ENCODE data around the gene OR4N2. TPM values are rescaled to one million over a fixed set of nuclear protein-coding genes. Genes with fewer than 3 reads are reported as not detected.
"Not testable (repeated sequence)": the region's sequence is repeated elsewhere in the genome, so short reads cannot be mapped to it uniquely, and the experiment has no call there.

OR4N2 gene
- total RNA-seq, 2 experiments from 2014 or later: not detected

DNA sequence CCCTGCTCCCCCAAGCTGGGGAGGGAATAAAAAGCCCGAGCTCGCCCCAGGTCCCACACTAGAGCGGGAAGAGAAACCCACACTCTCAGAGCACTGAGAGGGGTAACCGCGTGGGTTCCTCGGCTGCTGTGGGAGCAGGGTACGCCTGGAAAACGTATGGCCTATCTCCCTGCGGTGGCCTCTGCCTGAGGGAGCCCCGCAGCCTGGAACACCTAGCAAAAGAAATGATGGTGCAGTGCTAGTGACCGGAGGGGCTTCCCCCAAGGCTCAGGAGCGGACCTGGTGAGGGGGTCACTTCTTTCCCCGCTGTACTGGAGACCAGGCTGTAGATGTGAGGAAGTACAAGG, 2.5 kb upstream of the OR4N2 start:
- H3K4me3 ChIP-seq (ENCODE audit: low read depth, low read length, poor library complexity, severe bottlenecking): no peak overlapping the region
- no peaks in the 10 kb centered on the region for H4K20me1 ChIP-seq (ENCODE audit: insufficient read depth, low read length)
- no peak overlapping the region for H3K27ac ChIP-seq (ENCODE audit: low read depth, low read length, poor library complexity, severe bottlenecking)
- ChIA-PET CTCF (ENCODE audit: unreplicated experiment) (no interaction called here), POLR2A (no interaction called here)
- H3K9me3 ChIP-seq (ENCODE audit: low read length): peaks cover 25% of the 10 kb centered on the region; the same call in 1 of the 2 replicates
- DNase-seq (ENCODE audit: low spot score): no peak
- H3K79me2 ChIP-seq (ENCODE audit: insufficient read depth, low read depth, low read length): no peaks in the 10 kb centered on the region
- H3K36me3 ChIP-seq (ENCODE audit: insufficient read depth, low read length): no peaks in the 10 kb centered on the region
- TF ChIP-seq CTCF (conservative IDR thresholded peaks at IDR 0.05; ENCODE audit: low read length): no peak
- no peak for TF ChIP-seq EZH2phosphoT487 (IDR thresholded peaks at IDR 0.05; ENCODE audit: borderline replicate concordance, low read depth, low read length)
- H2AFZ ChIP-seq (ENCODE audit: low read length): no peak overlapping the region
- H3K4me2 ChIP-seq (ENCODE audit: low read length): no peak overlapping the region
- no peaks in the 10 kb centered on the region for H3K4me1 ChIP-seq (ENCODE audit: insufficient read depth, low read length, poor library complexity, severe bottlenecking)
- intact Hi-C loops (cut with micrococcal nuclease; ENCODE audit: unreplicated experiment): no loop called here
- H3K9me2 ChIP-seq (ENCODE audit: insufficient read depth, low read length): no peaks in the 10 kb centered on the region
- no TSS peak for BruUV-seq (replicated peaks)

GRCh38 chr14:19813171-19813920, 9.8 kb downstream of the OR4N2 start:
- intact Hi-C loops (cut with micrococcal nuclease; ENCODE audit: unreplicated experiment); H3K4me2 ChIP-seq (ENCODE audit: low read length); H3K4me3 ChIP-seq (ENCODE audit: low read depth, low read length, poor library complexity, severe bottlenecking); H4K20me1 ChIP-seq (ENCODE audit: insufficient read depth, low read length); H3K4me1 ChIP-seq (ENCODE audit: insufficient read depth, low read length, poor library complexity, severe bottlenecking); BruUV-seq (replicated peaks); POLR2A ChIA-PET; H3K9me3 ChIP-seq (ENCODE audit: low read length); H2AFZ ChIP-seq (ENCODE audit: low read length); H3K36me3 ChIP-seq (ENCODE audit: insufficient read depth, low read length); H3K9me2 ChIP-seq (ENCODE audit: insufficient read depth, low read length); H3K79me2 ChIP-seq (ENCODE audit: insufficient read depth, low read depth, low read length); CTCF ChIA-PET (ENCODE audit: unreplicated experiment); H3K27ac ChIP-seq (ENCODE audit: low read depth, low read length, poor library complexity, severe bottlenecking); DNase-seq (ENCODE audit: low spot score): not testable (repeated sequence)

- H2AFZ ChIP-seq (ENCODE audit: low read length); H3K4me3 ChIP-seq (ENCODE audit: low read depth, low read length, poor library complexity, severe bottlenecking); H3K36me3 ChIP-seq (ENCODE audit: insufficient read depth, low read length); CTCF ChIA-PET (ENCODE audit: unreplicated experiment); H3K4me1 ChIP-seq (ENCODE audit: insufficient read depth, low read length, poor library complexity, severe bottlenecking); H3K9me2 ChIP-seq (ENCODE audit: insufficient read depth, low read length); BruUV-seq (replicated peaks); DNase-seq (ENCODE audit: low spot score); H3K9me3 ChIP-seq (ENCODE audit: low read length); H3K79me2 ChIP-seq (ENCODE audit: insufficient read depth, low read depth, low read length); H3K4me2 ChIP-seq (ENCODE audit: low read length); intact Hi-C loops (cut with micrococcal nuclease; ENCODE audit: unreplicated experiment); H4K20me1 ChIP-seq (ENCODE audit: insufficient read depth, low read length); H3K27ac ChIP-seq (ENCODE audit: low read depth, low read length, poor library complexity, severe bottlenecking): not testable (repeated sequence)
- POLR2A ChIA-PET: interaction anchor here (1.0 kb wide), 1 partner anchor 10 kb away, joined by 3 read pairs; no protein-coding TSS in a partner anchor
Measured at GRCh38 chr14:19819879-19820278, 16.3 kb downstream of the OR4N2 start.

GRCh38 chr14:19821016-19821415, 17.4 kb downstream of the OR4N2 start:
- H3K36me3 ChIP-seq (ENCODE audit: insufficient read depth, low read length); H3K4me3 ChIP-seq (ENCODE audit: low read depth, low read length, poor library complexity, severe bottlenecking); H3K9me2 ChIP-seq (ENCODE audit: insufficient read depth, low read length); H3K27ac ChIP-seq (ENCODE audit: low read depth, low read length, poor library complexity, severe bottlenecking); DNase-seq (ENCODE audit: low spot score); H3K9me3 ChIP-seq (ENCODE audit: low read length); intact Hi-C loops (cut with micrococcal nuclease; ENCODE audit: unreplicated experiment); CTCF ChIA-PET (ENCODE audit: unreplicated experiment); BruUV-seq (replicated peaks); POLR2A ChIA-PET; H3K4me2 ChIP-seq (ENCODE audit: low read length); H4K20me1 ChIP-seq (ENCODE audit: insufficient read depth, low read length); H2AFZ ChIP-seq (ENCODE audit: low read length); H3K4me1 ChIP-seq (ENCODE audit: insufficient read depth, low read length, poor library complexity, severe bottlenecking); H3K79me2 ChIP-seq (ENCODE audit: insufficient read depth, low read depth, low read length): not testable (repeated sequence)

Measured in OCI-LY7 (cell line).